DMS 273 treated with DMSO at 0.1 percent for 48 hours (cell line): ENCODE data around the gene RBM25.
"Not testable (repeated sequence)": the region's sequence is repeated elsewhere in the genome, so short reads cannot be mapped to it uniquely, and the experiment has no call there.

Experiments used
- DNase-seq: peaks from one replicate; lab custom pipeline; 2025; lab: John Stamatoyannopoulos, UW

Gene RBM25

DNA sequence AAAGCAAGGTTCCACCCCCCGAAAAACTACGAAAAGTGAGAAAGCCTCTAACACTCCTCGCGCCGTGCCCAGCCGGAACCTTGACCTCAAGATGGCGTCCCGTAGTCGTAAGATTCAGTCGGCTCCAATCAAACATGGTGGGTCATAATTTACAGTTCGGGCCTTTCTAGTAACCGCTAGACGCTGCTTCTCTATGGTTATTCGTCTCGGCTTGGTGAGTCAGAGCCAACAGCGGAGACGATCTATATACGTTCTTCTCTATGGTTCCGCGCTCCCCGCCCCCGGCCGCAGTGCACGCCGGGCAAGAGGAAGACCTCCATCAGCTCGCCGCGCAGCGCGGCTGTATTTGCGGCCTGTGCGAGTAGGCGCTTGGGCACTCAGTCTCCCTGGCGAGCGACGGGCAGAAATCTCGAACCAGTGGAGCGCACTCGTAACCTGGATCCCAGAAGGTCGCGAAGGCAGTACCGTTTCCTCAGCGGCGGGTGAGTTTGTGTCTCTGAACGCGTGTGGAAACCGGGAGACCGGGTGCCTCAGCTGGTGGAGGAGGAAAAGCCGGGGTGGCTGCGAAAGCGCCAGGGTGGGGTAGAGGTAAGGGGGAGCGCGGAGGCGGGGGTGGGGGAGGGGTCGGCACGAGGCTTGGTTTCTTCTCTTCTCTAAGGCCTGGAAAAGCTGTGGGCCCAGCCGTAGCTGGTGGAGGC, at the start of gene RBM25:
RBM25 (plus strand) TSS at position 311 of the 698 bp plus-strand sequence. CDS start 13,108 bp downstream, outside the sequence.
- DNase-seq = peak; percentile 99

DNA sequence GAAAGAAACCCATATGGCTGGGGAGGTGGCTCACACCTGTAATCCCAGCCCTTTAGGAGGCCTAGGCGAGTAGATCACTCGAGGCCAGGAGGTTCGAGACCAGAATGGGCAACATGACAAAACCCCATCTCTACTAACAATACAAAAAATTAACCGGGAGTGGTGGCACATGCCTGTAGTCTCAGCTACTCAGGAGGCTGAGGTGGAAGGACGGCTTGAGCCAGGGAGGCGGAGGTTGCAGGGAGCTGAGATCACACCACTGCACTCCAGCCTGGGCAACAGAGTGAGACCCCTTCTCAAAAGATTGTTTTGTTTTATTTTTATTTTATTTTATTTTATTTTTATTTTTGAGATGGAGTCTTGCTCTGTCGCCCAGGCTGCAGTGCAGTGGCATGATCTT, 47.1 kb upstream of the RBM25 start:
- not testable (repeated sequence) for DNase-seq

DNA sequence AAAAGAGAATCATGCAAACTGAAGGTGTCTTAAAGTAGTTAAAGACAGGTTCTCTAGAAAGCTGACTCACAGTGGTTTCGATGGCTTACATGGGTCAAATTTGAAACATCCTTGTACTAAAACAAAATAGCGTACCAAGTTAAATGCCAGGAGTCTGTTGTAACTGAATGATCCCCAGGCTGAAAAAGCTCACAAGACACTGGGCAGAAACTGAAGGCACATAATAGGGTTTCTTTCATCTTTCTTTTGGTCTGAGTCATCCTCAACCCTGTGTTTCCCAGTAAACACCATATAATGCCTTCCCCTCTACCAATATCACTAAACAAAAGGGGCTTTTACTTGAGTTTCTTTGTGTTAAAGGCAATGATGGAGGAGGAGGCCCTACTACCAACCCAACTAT, 44.2 kb upstream of the RBM25 start:
- DNase-seq = no peak

DNA sequence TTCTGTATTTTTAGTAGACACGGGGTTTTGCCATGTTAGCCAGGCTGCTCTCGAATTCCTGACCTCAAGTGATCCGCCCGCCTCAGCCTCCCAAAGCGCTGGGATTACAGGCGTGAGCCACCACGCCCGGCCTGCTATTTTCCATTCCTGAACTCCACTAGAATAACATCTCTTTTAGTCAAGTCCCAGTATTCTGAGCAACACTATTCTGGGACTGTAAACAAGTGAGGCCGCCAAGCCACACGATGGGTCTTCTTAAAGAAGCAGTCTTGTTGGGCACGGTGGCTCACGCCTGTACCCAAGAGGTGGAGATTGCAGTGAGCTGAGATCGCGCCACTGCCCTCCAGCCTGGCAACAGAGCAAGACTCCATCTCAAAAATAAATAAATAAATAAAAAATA, 42.8 kb upstream of the RBM25 start:
- DNase-seq = not testable (repeated sequence)

DNA sequence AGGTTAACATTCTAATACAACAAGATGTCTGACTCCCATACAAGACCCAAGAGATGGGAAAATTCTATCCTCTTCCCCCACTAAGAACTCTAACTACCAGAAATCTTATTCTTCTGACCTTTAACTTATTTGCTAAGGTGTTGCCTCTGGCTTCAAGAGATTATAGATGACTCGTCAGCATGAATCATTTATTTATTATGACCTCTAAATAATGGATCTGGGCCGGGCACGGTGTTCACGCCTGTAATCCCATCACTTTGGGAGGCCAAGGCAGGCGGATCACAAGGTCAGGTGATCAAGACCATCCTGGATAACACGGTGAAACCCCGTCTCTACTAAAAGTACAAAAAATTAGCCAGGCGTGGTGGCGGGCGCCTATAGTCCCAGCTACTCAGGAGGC, 42.3 kb upstream of the RBM25 start:
- DNase-seq = not testable (repeated sequence)

DNA sequence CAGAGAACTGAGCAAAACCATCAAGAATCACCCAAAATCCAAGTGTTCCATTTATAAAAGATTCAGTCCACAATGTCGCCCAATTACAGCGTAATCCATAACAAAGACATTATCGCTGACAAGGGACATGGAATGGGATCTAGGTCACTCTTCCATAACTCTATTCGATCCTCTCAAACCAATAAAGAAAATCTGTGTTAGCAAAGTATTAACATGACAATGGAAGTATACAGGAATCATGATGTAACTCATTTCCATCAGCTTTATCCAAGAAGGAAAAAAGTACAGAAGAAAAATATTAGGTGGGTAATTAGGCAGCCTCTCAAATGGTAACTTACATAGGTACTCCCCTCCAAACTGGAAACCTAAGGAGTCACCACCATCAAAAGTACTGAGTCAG, 36.3 kb upstream of the RBM25 start:
- DNase-seq = no peak

DNA sequence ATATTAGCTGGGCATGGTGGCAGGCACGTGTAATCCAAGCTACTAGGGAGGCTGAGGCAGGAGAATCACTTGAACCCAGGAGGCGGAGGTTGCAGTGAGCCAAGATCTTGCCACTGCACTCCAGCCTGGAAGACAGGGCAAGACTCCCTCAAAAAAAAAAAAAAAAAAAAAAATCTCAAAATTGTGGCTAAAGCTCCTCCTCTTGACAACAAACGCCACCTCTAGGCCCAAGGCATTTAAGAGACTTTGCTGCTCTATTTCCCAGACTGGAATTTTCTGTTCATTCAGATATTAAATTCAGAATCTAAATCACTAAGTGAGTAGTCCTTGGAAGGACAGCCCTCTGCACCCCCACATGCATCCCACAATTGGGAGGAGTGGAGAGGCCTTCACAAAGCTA, 32.8 kb upstream of the RBM25 start:
- no peak for DNase-seq

DNA sequence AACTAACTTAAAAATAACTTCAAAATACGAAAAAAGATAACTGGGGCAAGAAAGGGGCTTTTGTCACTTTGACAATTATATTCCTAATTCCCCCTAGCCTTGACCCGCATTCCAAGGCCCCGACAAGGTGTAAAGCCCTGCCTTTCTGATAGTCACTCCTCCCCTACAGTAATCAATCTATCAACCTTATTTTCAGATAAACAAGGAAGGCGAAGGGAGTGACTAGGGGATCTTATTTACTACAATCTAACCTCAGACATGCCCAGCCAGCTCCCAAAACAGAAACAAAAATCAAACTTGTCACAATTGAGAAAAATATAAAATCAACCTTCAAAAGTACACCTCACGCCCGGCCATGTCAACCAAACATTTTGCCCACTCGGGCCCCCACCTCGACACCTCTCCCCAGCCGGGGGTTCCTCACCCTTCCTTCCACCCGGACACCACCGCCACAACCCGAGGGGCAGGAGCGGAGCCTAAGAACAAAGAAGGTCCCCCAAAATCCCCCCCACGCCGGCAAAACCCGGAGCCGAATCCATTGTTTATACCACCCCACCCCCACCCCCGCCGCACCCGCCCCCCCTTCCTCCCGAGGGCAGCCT, 32.0 kb upstream of the RBM25 start:
- no peak for DNase-seq

DNA sequence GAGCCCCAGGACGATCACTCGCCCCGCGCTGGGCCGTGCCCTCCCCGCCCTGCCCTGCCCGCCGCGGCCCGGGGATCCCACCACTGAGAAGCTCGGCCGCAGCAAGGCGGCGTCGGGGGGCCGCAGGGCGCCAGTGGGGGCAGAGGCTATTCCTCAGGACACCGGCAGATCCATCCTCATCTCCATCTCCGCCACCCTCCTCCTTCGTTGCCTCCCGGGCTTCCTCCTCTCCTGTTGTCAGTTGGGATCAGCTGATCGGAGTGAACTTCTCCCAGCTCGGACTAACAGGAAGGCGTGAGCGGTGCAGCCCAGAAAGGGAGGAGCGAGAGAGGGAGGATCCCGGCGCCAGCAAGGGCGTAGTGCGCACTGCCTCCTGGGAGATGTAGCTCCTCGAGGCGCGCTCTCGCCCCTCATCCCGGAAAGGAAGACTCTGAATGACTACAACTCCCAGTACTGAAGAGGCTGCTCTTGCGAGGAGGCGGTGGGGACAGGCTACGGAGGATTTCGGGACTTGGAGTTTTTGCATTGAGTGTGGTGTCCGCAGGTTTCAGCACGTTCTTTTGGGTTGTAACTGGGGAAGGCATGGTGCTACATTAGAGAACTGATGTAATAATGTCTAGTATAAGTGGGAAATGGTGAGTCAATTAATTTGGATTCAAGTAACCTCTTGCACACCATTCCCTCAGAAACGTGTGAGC, 31.3 kb upstream of the RBM25 start, which contains the start of gene ZFYVE1:
ZFYVE1 (minus strand) TSS at position 262 of the 698 bp plus-strand sequence. CDS start 2,598 bp downstream, outside the sequence.
- peak; percentile 98 for DNase-seq

DNA sequence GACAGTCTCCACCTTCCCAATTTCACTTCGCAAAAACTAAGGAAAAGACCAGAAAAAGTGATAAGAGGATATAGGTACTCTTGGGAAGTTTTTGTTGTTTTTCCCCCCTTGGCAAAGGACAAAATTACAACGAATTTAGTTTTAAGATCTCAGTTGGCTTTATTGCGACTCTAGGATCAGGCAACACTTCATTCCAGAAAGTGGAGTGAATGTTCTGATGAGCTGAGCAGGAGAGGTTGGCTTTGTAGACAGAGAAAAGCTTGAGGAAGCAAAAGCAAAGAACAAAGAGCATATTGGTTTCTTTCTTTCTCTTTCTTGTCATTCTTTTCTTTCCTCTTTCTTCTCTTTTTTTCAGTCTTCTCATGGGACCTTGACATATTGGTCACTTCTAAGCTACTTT, 30.8 kb upstream of the RBM25 start:
- DNase-seq = no peak

DNA sequence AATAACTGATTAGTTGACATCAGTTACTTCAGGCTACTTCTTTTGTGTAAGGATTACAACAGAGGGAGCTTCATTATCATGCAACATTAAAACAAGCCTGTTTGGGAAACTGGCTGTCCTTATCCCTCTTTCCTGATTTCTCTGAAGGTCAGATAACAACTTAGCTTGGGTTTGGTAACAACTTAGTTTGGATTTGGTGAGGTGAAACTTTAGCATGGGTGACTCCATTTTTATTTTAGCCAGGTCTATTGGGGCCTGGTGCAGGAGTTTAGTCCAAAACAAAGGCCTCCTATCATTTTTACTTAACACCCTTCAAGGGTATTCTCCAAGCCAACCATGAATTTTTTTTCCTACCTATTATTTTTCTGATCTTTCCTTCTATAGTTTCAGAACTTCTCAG, 30.4 kb upstream of the RBM25 start:
- DNase-seq = no peak

DNA sequence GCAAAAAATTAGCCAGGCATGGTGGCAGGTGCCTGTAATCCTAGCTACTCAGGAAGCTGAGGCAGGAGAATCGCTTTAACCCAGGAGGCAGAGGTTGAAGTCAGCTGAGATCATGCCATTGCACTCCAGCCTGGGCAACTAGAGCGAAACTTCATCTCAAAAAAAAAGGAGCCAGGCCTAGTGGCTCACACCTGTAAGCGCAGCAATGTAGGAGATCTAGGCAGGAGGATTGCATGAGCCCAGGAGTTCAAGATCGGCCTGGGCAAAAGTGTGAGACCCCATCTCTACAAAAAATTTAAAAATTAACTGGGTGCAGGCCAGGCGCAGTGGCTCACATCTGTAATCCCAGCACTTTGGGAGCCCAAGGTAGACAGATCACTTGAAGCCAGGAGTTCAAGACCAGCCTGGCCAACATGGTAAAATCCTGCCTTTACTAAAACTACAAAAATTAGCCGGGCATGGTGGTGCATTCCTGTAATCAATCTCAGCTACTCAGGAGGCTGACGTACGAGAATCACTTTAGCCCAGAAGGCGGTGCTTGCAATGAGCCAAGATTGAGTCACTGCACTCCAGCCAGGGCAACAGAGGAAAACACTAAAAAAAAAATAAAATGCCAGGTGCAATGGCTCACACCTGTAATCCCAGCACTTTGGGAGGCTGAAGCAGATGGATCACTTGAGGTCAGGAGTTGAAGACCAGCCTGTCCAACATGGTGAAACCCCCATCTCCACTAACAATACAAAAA, 21.5 kb upstream of the RBM25 start:
- DNase-seq = not testable (repeated sequence)

DNA sequence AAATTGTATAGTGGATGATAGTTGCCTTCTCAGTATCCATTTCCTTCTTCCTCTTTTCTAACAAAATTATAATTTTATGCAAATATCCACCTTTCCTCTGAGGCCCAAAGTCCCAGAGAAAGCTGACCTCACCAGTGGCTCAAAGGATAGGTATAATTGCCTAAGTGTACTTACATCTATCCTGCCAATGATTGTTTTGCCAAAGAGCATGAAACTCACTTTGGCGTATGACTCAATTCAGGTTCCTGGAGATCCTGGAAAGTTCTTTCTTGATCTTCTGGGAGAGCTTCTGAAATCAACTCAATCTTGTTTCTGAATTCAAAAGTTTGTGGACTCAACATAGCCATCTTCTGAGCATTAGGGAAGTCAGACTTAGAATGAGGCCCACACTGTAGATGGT, 10.5 kb upstream of the RBM25 start:
- no peak for DNase-seq

DNA sequence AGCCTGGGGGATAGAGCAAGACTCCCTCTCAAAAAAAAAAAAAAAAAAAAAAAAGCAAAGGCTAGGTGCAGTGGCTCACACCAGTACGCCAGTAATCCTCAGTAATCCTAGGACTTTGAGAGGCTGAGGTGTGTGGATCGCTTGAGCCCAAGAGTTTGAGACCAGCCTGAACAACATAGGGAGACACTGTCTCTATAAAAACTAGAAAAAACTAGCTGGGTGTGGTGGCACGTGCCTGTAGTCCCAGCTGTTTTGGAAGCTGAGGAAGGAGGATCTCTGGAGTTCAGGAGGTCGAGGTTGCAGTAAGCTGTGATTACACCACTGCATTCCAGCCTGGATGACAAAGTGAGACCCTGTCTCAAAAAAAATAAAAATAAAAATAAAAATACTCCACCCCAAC, 8.9 kb upstream of the RBM25 start:
- DNase-seq = no peak

DNA sequence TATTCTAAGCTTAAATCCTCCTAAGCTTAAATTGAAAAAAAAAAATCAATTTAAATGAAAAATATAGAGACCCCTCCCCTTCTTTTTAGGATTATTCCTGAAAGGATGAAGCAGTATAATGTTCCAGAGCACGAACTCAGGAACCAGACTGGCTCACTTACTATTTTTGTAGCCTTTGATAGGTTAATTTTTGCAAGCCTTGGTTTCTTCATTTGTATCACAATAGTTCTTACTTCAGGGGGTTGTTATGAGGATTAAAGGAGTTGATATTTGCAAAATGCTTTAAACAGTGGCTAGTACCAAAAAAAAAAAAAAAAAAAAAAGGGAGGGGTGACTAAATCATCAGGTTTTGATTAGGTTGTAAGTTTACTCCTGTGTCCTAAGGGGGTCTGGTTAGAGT, 3.1 kb upstream of the RBM25 start:
- no peak for DNase-seq

DNA sequence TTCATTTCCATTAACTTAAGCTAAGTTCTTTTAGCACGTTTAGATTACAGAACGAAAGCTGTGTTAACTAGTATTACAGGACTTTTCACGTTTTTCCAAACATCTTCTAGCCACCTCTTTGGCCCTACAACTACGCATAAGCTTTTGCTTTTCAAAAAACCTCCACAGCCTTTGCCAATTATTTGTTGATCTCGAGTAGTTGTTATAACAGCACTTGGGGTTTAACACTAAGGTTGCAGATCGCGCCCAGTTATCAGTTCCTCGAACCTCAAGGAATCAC, 450 bp upstream of the RBM25 start:
- no peak for DNase-seq

DNA sequence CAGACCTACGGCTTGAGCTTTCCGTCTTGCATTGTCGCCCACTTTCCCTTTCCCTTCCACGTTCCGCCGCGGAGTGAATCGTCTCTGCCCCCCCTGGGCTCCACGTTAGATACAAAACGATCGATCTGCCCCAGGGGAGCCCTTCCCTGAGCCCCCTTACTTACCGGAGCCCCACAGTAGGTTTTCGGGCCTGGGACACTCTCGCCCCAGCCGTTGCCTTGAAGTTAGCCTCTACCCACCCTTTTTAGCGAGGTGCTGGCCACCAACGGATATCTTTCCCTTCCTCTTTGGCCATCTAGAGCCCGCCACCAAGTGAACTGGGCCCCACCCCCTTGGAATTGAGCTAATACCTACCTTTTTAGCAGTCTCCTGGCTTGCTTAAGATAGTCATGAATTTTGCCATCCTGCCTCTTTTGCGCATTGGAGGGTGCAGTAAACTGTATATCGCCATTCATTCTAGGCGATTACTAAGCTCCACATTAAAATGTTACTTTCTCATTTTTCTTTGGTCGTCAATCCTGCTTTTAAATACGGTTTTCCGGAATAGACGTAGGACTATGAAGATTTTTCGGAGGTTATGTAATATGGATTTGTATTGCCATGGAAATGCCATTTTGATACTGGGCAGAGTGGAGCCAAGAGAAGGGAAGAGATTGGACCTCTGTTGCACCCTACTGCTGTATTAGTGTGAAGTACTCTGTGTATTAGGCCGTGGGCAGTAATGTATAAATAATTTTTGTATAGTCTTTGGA, 764 bp downstream of the RBM25 start:
- DNase-seq = peak; percentile 32

DNA sequence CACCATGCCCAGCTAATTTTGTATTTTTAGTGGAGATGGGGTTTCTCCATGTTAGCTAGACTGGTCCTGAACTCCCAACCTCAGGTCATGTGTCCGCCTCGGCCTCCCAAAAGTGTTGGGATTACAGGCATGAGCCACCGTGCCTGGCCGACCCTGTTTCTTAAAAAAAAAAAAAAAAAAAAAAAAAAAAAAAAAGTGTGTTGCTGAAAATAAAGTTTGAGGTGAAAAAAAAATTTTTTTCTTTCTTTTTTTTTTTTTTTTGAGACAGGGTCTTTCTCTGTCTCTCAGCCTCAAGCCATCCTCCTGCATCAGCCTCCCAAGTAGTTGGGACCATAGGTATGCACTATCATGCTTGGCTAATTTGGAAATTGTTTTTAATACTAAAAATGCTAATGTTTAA, 11.3 kb downstream of the RBM25 start:
- DNase-seq = no peak

DNA sequence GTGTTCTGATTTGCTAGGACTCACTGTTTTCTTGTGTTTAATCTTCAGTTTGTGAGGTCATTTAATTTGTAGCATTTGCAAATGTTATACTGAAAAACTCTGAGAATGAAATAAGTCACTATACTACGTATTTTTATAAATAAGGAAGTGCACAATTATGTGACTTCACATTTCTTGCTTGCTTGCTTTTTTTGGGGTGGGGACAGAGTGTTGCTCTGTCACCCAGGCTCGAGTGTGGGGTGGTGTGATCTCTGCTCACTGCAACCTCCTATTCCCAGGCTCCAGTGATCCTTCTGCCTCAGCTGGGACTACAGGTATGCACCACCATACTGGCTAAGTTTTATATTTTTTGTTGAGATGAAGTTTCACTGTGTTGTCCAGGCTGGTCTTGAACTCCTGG, 32.7 kb downstream of the RBM25 start:
- DNase-seq = no peak

DNA sequence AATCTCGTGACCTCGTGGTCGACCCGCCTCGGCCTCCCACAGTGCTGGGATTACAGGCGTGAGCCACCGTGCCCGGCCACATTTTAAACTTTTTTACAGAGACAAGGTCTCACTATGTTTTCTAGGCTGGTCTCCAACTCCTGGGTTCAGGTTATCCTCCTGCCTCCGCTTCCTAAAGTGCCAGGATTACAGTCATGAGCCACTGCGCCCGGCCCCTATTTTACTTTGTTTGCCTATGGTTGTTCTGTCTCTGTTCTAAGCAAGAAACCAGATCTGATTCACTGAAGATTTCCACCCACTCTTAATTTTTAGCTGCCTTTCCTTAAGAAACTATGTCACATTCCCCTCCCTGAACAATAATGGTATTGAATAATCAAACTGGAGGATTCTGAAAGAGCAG, 39.1 kb downstream of the RBM25 start:
- DNase-seq = no peak

DNA sequence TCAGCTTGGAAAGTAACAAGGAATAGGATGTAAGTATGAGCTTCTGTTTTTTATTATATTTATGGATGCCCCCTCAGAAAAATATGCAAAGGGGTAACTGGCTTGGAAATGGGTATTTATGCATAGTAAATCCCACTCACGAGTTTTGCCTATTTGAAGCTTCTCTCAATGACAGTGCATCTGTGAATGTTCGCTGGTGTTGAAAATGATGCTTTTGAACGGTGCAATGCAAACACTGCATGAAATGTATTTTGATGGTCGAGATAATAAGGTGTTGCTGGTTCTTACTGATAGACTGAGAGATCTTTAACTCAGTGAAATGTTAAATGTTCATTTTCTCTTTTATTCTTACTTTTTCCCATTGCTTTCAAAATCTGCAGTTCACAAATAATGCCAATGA, 42.0 kb downstream of the RBM25 start:
- no peak for DNase-seq
